GM19023 (cell line): ENCODE results near the gene PIGO.

Experiments
- ATAC-seq: cut with Tn5 transposase; IDR thresholded peaks from one replicate; pipeline ENCODE4 v1.9.1; 2021; ENCODE audit warnings: mild to moderate bottlenecking, moderate library complexity; ENCODE audit not compliant: unreplicated experiment

The PIGO gene

DNA sequence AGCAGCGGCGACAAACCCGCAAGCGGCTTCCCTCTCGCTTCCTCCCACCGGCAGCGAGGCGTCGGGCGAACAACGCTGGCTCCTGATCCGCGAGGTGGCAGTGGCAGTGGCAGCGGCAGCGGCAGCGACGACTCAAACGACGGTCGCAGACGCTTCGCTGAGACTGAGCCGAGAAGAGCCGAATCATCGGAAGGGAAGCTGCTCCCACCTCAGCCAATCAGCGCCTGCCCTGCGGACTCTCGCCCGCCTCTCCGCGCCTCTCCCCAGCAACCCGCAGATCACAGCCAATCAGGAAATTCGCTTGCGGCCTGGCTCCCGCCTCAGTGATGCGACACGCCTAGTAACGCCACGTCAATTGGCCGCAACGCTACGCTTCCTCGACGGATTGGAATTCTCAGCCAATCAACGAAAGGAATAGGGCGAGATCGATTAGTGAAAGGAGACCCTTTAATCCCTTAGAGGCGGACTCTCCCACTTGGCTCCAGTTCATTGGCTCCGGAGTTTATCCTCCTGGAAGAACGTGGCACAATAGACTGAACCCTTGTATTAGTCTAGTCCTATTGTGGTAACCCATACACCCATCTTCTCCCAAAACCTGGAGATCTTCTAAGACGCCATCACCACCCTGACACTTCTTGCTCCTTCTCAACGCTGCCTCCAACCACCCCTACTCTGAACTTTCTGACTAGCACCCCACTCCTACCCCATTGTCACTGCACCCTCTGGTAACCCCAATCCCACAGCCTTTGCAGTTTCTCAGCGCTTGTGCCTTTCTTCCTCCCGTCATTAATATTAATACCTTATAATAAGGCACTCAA, 23.7 kb downstream of the PIGO start, which contains the start of gene VCP:
TSS of gene VCP (minus strand) at position 165 of the 818 bp plus-strand sequence. CDS start 272 bp downstream, outside the sequence.
- peak; percentile 88 for ATAC-seq

DNA sequence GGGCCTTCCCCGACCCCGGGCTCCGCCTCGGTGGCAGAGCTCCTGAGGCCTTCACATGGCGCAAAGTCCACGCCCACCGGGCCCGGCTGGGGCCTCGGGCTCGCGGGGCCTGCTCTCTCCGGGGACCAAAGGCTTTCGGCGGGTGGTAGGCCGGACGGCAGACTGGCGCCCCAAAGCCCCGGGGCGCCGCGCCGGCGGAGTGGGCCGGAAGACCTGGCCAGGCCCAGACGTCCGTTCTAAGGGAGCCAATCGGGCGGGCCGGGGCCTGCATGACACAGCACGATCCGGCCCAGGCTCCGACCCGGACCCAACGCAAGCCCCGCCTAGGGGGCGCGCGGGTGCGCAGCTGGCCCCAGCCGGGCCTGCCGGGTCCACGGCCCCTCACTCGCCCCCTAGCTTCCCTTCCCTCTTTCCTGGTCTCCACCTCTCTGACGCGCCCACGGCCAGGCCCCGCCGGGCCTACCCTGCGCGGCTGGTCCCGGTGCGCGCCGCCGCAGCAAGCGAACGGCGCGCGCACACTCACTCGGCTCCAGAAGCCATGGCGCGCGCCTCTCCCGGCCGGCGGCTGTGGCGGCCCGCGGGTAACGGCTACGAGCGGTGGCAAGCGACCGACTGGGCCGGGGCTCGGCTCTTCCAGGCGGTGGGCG, 24.5 kb downstream of the PIGO start:
- ATAC-seq, result peak; percentile 56

DNA sequence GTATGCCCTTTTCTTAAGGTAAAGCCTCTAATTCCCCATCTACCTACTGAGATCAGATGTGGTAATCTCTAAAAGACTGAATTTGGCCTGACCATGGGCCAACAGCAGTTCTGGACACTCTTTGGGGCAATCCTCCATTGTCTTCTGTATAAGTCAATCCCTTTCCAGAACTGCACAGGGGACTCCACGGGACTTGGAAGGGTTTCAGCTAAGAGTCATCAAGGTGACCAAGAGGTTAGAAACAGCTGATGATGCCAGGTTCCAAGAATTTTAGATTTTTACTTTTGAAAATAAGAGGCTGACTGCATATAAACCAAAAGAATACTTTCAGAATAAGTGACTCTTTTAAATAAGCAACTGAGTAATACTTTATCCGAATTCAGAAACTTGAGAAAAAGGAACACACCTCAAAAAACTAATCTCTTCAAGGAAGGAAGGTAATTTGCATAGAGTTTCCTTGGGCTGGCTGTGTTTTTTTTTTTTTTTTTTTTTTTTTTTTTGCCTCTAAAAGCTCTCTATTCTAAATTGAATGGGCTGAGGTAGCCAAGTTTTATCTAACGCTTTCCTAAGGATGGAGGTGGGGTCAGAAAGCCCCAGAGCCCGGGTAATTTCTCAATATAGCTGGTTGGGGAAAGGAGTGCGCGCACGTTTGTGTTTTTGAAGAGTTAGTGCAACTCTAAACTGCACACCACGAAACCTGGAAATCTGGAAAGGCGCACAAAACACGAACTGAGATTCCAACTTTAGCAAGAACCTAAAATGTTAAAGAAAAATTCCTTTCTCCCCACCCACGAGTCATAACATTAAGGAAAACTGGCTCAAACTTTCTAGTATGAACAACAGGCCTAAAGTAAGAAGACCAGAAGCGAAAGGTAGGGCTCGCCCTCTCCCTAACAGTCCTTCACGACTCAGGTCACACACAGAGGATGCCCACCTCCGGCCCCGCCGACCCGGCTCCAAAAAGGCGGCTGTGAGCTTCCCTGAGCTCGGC, 25.3 kb downstream of the PIGO start:
- ATAC-seq, result no peak

DNA sequence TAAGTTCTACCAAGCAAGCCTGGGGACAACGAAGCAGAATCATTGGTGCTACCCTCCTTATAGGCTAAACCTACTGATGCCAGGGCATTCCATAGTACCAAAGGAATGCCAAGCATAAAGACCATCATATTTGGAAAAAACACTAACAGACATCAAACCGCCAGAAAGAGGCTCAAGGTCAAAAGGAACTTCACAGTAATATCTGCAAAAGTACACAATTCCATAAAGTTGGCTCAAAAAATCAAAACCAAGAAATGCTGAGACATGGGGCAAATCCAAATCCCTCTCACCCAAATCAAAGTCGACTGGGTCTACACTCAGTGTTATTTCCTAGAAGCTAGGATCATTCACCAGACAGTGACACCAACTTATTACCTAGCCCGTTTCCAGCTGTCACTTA, 27.4 kb downstream of the PIGO start:
- no peak for ATAC-seq

DNA sequence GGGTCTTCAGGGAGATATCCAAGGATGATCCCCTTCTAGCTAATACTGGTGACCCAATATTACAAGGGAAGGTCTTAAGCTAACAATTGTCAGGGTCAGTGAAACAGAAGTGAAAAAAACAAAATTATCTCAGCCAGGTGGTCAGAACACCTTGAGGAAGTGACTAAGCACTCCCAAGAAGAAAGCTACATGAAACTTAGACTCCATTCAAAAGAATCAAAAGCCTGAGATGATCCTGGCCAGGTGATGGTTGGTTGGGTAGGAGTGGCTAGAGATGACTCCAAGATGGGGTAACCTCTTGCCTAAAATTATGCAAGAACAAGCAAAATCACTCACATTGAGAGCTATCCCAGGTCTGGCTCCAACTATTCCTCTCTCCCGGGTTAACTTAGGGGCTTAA, 29.3 kb downstream of the PIGO start:
- no peak for ATAC-seq

DNA sequence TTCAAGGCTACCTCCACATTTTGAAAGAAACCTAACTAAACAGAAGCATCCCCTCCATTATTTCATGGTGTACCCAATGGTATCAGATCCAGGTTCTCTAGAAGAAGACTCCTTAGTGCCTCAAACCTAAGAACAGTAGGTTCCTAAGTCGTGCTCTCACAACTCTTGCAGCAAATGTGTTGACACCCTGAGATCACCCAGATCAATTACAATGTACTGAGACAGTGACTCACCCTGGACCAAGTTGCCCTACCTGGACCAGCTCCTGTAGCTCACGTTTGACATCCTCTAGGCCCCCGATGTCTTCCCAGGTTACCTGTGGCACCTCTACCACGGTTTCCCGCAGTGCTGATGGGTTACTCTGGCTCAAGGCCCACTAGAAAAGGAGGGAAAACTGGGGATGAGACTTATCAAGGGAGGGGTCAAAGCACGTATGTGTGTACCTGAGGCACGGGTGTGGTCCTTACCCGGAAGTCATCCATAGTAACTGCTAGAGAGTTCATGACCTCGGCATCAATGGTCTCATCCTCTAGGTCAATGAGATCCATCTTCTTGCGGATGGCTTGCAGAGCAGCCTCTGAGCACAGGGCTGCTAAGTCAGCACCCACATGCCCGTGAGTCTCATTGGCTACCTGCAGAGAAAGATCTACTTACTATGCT, 35.7 kb downstream of the PIGO start:
- ATAC-seq, result no peak

DNA sequence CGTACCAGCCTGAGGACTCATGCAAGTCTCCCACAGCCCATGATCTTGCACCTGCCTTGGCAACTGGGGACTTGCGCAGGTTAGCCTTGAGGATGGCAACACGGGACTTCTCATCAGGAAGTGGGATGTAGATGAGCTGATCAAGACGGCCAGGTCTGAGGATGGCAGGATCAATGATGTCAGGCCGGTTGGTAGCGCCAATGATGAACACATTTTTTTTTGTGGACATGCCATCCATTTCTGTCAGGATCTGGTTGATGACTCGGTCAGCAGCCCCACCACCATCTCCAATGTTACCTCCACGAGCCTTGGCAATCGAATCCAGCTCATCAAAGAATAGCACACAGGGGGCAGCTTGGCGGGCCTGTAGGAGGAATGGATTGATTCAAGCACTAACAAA, 37.0 kb downstream of the PIGO start:
- no peak for ATAC-seq

DNA sequence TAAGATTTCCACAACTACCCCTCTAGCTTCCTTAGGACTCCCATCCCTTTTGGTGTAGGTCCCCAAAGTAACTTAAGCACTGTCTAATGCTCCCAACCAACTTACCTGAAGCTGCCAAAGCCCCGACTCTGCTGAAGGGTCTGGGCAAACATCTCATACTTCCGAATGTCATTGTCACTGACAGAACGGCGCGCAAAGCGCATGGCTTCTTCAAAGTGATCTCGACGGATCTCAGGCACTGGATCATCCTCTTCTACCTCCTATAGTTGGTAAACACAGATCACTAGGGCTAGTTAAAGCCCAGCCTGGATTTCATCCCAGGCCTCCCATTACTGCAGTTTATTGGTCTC, 39.1 kb downstream of the PIGO start:
- no peak for ATAC-seq

DNA sequence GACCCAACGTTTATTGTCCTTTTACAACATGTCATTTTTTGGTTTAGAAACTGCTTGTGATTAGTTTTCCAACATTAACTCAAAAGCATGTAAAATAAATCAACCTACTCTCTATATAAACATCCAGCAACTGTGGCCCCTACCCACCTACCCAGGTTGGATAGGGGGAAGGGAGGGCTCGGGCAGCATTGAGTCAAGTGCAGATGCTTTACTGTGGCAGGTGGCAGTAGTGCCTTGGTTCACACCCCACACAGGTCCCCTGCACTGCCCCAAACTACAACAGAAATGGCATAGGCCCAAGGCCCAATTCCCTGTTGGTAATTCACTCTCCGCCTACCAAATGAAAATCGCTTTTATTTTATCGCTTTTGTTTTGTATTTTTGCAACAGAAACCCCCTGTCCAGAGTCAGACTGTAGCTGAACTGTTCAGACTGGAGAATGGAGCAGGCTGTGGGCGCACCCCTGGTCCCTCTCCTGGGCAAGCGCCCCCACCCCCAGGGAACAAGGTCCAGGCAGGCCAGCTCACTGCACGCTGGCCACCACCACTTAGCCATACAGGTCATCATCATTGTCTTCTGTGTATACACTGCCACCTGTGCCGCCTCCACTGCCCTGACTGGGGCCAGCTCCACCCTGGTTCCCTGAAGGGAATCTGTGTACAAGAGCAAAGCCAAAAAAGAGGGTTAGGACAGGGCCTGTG, 39.7 kb downstream of the PIGO start:
- no peak for ATAC-seq

DNA sequence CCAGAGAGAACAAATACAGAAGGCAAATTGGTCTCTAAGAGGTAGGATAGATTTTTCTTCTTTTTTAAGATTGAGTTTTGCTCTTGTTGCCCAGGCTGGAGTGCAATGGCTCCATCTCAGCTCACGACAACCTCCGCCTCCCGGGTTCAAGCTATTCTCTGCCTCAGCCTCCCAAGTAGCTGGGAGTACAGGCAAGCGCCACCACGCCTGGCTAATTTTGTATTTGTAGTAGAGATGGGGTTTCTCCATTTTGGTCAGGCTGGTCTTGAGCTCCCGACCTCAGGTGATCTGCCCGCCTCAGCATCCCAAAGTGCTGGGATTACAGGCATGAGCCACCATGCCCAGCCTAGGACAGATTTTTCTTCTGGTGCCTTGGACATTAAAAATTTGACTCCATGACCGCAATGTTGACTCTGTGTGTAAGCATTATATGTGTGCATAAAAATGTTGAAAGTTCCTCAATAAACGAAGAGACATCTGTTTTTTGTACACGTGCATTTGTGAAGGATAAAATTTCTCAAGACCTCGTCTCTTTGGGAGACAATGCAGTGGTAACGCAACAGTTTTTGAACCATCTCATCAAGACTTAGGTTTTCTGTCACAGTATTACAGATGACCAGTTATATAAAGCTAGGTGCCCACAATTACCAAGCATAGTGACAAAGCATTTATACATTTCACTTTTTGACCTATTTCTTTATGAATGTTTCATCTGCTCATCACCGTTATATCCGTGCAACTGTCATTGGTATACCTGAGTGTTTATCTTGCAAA, 41.3 kb downstream of the PIGO start:
- ATAC-seq, result no peak

DNA sequence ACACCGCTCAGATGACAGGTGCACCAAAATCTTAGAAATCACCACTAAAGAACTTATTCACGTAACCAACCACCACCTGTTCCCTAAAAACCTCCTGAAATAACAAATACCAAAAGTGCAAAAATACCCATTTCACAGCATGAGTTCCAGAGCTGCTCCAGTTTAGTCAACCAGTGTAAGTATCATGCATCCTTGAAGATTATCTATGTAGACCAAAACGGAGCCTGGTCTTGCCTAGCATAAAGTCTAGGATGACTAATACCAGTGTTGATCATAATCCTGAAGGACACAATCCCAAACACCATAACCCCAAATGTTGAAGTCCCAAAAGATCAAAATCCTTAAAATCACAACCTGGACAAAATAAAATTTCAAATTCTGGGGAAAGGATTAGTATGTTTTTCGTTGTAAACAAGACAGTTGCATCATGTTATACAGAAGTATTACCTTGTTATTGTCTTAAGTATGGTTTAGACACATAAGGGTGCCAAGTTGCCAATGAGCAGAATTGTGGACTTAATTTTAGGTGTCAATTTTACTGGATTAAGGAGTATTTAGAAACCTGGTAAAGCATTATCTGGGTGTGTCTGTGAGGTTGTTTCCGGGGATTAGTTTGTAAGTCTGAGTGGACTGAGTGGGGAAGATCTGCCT, 42.1 kb downstream of the PIGO start:
- ATAC-seq, result no peak

DNA sequence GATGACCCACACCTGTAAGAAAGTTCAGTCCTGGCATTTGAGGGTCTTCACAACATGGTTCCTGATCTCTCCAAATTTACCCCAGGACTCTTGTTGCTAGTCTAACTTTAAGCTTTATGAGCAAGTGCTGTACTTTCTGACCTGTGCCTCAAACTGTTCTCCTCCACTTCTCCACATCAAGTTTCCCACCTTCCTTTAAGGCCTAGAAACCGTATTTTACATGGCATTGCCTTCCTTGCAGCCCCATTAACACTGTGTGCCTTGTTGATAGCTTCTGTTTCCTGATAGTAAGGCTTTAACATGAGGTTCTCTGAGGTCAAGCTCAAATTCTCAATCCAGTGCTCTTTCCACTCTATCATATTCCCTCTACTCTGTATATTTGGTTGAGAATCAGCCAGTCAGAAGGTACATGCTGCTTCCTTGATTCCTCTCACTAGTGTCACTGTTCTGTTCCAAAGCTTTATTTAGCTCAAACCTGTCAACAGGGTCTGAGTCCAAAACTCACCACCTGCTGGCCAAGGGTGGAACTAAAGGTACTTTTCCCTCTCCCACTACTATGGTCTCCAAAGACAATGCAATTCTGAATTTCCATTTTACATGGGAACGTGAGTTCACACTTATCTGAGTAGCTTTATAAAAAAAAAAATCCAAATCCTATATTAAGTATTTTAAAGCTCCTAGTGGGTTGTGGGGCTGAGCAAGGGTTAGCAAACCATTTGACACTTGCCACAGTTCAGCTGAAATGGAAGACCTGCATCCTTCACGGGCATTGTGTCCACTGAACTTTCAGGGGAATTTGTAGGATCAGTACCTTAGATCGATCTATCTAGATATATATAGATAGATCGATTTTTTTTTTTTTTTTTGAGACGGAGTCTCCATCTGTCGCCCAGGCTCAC, 45.1 kb downstream of the PIGO start:
- no peak for ATAC-seq

DNA sequence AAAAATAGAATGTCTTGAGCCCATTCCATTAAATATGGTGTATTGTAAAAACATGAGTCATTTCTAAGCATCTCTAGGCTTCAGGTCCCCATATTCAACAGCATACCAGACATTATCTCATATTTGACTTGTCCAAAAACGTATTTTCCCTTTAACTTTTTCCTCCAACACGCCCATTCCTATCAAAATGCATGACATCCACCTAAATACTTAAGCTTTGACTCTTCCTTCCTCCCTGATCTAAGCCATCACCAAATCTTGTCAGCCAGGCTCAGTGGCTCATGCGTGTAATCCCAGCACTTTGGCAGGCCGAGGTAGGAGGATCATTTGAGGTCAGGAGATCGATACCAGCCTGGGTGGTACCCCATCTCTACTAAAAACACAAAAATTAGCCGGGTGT, 47.9 kb downstream of the PIGO start:
- ATAC-seq, result no peak

DNA sequence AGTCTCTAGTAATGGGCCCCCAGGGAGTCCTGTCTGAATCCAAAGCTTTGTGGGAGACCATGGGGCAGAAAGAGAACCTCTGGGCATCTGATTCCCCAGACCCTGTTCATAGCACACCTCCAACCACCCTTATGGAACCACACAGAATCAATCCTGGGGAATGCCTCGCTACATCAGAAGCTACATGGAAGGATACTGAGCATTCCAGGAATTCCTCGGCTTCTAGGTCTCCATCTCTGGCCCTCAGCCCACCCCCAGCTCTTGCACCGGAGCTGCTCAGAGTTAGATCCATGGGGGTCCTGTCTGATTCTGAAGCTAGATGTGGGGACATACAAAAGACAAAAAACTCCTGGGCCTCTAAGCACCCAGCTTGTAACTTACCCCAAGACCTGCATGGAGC, 52.3 kb downstream of the PIGO start:
- no peak for ATAC-seq

DNA sequence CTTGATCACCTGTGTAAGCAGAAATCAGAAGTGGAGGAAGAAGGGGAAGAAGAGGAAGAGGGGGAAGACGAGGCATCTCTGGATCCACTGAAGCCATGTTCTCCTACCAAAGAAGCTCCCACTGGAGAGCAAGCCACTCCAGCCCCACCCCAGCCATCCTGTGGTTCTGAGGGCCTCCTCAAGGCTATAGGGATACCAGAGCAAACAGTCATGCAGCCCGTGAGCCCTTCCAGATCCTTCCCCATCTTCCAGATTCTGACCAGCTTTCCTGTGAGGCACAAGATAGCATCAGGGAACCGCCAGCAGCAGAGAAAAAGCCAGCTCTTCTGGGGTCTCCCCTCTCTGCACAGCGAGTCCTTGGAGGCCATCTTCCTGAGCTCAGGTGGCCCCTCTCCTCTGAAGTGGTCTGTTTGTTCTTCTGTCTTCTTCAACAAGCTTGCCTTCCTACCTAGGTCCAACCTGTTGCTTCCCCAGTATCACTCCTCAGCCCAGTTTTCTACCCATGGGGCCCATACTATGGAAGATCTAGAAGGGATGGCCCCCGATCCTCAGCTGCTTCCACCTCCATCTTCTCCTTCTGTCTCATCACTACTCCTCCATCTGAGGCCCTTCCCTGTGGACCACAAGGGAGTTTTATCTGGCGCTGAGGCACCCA, 53.4 kb downstream of the PIGO start:
- ATAC-seq, result no peak

DNA sequence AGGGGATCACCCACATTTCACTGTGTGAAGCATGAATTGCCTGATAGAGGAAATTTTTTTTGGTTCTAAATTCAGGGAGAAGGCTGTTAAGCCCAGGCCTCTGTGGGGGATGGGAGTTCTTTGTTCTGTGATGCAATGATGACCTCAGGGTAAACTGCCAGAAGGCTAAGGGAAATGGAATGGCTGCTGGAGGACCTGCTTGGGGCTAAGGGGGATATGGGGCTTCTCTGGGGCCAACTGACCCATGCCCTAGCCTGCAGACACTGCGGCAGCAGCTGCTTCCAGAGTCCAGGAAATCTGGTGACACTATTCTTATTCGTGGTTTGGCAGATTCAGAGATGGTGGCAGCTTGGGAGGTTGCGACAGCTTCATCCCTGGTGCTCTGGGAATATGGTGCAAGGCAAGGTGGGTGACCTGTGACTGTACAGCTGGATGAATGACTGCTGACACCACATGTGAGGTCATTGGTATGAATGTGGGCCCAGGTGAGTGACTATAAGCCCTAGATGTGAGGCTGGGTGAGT, 54.2 kb downstream of the PIGO start:
- ATAC-seq, result no peak
